ENCODE results near the gene TRRAP.

The TRRAP gene

DNA sequence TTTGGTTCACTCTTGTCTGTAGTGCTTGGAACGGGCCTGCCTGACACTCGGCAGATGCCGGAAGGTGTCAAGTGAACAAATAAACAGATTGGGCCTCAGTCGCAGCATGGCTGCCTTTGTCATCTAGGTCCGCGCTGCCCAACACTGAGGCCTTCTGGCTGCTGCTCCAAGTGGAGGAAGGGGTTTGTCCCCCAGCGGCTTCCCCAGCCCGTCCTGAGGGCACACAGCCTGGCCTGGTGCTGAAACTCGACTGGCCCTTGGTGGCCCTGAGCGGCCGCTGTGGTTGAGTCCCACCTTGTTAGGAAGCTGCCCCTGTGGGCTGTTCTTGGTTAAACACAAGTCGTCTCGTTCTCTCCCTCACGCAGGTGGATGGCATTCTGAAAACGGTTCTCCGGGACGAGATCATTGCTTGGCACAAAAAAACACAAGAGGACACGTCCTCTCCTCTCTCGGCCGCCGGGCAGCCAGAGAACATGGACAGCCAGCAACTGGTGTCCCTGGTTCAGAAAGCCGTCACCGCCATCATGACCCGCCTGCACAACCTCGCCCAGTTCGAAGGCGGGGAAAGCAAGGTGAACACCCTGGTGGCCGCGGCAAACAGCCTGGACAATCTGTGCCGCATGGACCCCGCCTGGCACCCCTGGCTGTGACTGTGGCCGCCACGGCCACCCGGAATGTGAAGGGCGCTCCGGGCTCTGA is 133.5 kb downstream of the TRRAP start:
- DNase-seq: no peak

DNA sequence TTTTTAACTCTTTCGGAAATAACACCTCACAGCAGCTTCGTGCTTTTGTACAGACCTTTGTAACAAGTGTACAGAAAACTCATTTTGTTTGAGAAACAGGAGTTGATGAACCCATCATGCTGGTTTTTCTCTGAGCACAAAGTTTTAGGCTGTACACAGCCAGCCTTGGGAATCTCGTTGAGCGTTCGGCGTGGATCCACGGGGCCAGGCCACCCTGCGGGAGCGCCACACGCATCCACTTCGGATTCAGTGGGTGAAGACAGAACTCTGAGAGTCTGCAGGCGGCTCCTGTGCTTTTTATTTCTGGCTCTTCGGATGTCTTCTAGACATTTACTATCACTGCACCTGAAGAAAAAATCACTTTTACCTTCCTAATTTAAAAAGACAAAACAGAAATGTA is 134.4 kb downstream of the TRRAP start:
- DNase-seq: no peak

DNA sequence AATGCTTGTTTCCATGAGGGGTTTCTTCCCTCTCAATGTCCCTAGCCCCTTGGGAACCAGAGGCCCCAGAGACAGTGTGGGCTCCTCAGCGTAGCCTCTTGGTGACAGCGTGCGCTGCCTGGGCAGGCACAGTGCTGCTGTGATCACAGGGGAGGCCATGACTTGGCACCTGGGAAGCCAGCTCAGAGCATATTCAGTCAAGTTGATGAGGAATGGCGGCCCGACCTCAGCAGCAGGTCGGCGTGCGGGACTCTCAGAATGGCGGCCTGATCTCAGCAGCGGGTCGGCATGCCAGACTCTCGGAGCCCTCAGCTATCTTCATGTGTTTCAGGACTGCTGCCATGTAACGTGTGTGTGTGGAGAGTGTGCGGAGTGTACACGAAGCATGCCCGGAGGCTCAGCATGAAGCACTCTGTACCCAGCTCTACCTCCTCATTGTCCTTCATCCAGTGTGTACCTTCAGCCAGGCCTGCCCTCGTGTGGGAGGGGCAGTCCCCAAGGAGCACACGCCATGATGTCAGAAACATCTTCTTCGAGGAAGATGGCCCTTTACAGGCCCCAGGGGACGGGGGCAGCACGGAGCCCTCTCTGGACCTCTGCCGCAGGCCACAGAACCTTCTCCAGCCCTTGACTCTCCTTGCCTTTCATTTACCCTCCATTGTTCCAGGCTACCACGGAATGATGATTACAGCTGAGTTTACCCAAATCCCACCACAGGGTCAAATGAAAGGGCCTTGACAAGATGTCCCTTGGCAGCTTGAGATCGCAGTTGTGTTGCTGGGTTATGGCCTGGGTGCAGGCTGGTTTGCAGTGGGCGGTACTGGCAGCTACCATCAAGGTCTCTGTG is 135.2 kb downstream of the TRRAP start:
- DNase-seq: no peak

DNA sequence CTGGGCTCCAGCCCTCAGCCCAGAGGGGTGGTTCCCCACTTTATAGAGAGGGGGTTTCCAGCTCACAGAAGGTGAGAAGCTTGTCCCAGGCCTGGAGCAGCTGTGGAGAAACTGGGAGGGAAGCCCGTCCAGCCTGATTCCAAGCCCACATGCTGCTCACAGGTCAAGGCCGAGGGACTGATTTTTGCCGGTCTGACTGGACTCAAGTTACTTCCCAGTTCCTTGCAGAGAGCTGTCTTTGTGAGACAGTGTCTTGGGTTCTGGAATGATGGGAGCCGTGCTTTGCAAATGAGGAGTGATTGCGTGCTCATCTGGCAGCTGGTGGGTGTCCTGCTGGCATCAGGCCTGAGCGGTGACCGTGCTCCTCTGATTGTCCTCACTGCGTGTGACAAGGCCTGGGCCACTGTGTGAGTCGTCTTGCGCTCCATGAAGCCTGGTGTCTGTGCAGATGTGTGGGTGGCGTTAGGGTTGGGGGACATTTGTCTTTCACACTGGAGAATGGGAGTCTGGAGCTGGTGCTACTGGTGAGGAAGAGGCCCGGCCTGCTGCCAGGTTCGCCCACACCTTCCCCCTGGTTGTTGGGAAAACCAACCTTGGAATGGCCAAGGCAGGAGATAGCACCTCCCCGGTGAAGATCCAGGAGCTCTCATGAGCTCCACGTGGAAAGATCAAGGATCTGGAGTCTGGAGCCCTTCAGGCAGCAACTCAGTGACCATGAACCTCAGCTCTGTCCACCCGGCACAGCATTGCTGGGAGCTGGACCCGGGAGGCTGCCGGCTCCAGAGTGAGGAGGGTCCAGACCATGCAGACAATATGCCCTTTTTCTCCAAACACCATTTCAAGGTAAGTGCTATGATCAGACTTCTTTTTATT is 136.0 kb downstream of the TRRAP start:
- no peak for DNase-seq

DNA sequence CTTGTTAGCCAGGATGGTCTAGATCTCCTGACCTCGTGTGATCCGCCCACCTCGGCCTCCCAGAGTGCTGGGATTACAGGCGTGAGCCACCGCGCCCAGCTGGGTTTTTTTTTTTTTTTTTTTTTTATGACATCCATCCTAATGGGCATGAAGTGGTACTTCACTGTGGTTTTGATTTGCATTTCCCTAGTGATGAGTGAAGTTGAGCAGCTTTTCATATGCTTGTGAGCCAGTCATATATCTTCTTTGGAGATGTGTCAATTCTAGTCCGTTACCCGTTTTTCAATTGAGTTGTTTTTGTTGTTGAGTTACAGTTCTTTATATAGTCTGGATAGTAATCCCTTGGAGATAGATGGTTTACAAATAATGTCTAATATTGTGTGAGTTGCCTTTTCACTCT is 137.9 kb downstream of the TRRAP start:
- no peak for DNase-seq

DNA sequence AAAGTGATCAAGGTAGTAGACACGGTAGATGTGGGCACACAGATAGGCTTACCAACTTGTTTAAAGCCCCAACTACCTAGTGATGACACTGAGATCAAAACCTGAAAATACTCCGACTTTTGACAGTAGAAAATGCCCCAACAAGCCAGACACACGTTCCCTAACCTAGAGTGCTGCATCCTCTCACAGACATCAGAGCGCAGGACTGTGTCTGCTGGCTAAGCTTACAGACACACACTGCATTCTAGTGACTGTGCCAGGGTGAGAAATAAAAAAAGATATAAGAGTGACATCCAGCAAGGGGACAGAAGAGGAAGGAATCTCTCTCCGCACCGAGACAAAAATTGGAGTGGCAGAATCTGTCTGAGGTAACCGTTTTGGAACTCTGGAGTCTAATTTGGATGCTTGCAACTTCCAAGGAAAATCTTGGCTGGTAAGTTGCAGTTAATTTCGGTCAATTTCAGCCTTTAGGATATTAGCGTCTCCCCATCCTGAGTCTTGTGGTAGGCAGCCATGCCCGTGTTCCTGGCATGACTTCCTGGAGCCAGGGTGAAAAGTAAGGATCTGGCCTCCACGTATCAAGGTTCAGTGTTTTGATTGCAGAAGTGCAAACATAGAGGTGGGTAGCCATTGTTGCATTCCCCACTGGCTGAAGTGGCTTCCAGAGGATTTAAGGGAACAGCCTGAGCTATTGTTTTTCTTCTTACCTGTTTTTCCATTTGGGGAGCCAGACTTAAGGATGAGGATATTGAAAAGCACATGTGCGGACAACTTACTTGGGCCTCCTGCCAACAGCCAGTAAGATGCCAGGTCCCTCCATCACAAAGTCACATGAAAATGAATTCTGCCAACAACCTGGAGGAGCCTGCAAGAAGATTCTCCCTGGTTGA is 141.4 kb downstream of the TRRAP start:
- DNase-seq: no peak

DNA sequence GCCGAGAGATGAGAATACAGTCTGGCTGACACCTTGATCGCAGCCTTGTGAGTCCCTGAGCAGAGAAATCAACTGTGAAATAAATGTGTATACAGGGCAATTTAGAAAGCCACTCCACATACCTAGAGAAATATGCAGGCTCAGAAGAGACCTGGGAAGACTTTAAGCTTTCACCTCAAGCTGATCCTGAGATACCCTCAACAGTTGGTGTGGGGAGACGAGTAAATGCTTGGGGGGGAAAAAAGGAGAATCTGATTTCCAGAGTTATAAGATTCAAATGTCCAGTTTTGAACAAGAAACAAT is 142.0 kb downstream of the TRRAP start:
- DNase-seq: no peak

DNA sequence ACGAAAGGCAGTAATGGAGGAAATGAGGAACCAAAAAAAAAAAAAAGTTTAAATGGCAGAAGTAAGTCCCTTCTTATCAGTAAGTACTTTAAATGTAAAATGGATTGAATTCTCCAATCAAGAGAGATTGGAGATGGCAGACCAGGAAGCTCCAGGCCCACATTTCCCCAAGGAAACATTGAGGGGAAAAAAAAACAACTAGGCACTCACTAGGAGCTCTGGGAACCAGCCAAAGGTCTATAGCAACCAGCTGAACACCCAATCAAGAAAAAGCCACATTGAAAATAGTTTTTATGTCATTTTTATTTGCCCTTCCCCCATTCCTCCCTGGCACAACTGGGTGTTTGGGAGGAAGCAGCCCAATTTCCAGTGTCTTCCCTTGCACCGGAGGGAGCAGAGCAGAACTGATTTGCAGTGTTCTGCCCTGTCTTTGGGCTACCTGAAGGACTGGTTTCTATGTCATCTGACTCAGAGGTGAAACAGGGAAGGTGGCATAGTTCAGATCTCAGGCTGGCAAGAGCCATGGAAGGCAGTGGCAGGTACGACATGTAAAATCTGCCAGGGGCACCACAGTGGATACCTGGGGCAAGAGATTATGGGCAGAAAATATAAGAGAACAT is 143.7 kb downstream of the TRRAP start:
- no peak for DNase-seq

DNA sequence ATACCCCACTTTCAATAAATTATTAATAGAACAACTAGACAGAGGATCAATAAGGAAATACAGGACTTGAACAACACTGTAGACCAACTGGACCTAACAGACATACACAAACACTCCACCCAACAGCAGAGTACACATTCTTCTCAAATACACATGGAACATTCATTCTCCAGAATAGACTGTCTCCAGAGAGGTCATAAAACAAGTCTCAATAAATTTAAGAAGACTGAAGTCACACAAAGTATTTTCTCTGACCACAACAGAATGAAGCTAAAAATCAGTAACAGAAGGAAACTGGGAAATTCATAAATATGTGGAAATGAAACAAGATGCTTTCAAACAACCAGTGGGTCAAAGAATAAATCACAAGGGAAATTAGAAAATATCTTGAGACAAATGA is 145.7 kb downstream of the TRRAP start:
- no peak for DNase-seq

DNA sequence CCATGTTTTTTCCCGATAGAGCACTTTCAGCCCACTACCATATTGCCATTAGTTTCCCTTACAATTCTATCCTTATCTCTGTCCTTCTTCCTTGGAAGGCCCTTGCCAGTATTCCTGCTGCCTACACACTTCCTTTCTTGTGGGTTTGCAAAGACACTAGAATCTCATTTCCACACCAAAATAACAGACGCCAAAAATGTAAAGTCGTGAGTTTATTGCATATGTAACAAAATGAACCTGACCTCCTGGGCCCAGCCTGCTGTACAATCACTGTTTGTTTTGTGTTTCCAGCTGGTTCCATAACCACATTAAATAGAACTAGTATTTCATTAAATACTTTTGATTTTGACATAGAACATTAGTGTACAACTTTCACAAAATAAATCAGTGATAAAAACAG is 148.9 kb downstream of the TRRAP start:
- DNase-seq: no peak

DNA sequence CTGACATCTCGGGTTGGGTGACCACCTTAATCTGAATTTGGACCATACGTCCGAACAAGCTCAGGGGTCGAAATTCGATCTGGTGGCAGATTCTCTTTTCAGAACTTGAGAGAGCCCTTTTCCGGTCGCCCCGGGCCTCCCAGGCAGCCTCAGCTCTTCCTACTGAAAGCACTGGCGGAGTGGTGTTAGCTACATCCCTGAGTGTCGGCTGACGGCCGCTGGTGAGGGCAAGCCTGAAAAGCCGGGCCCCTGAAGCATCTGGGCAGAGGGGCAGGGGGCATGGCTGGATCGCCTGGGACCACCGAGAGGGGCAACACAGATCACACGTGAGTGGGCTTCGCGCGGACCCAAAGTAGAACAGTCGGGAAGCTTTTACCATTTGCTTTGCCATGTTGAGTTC is 149.5 kb downstream of the TRRAP start:
- no peak for DNase-seq

DNA sequence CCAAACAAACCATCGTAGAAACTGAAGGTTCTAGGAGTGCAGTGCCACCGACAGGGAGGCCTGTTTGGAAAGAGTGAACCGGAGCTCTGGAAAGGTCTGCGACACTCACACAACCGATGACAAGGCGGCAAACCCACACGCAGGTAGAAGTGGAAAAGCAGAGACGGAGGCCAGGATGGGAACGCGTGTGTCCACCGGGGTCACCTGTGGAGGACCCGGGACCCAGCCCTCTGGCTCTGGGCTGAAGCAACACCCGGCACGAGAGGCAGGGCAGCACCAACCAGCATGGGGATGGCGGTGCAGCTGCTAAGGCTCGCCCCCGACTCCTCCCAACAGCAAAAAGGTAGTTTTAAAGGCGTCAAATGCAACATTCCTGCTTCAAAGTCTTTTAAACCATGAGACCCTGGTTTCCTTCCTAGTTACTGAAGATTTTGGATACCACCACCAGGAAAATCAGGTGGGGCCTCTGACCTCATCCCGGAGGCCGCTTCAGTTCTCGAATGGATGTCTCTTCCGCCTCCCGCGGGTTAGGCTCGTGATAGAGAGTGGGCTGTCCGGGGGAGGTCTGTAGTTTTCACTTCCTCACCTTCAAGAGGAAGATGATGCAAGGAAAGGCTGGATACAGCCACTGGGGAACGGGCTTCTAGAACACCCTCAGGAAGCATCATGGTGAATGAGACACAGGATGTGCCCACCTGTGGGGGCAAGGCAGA is 150.1 kb downstream of the TRRAP start:
- no peak for DNase-seq

DNA sequence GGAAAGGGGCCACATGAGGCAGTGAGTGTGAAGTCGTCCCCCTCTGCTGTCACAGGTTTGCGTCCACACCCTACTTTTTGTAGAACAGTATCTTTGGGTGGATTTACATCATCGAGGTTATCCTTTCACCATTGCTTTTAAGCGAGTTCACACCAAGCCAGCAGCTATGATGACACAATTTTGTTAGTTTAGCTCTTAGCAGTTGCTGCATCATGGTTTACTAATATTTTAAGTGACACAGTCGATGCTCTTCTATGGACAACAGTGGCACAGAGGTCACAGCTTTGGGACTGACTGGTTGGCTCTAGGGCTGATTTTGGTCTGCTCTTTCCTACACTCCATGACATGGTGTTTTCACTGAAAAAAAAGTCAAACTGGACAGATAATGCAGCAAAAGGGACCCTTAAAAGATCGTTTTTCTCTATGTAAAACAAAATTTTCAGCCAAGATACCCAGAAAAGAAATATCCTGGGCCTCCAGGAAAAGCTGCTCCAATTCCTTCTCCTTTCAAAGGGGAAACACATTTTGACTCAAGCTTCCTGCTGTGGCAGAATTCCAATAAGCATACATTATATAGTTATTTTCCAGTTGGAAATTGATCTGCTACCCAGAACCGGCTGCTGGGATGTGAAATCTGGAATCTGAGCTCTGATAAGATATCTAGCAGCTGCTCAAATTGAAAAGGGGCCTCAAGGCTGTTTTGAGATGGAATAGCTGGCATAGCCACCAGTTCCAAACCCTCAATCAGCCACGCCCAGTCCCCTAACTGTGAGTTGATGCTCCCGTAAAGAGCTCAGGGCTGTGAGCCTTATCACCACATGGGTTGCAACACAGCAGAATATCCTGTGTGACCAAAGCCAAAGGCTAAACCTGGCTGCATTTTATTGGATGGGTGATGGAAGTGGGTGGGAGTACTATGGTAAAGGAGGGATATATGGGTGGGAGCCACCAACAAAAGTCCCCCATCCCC is 151.4 kb downstream of the TRRAP start:
- no peak for DNase-seq

DNA sequence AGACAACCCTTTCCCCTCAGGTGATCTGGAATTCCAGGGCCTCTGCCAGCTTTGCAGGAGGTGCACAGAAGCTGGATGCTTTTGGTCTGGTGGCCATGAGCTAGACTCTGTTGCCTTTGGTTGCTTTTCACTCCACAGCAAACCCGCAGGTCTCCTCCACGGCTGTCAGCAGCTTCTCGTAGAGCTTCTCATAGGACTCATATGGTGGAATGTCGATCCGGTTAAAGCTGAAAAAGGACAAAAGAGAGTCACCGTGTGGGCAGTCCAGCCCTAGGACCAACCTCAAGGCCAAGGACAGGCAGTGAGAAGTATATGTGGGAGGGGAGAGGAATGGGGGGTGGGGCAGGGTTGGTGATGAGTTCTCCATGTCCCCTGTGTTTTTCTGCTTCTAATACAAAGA is 152.1 kb downstream of the TRRAP start:
- DNase-seq: no peak

DNA sequence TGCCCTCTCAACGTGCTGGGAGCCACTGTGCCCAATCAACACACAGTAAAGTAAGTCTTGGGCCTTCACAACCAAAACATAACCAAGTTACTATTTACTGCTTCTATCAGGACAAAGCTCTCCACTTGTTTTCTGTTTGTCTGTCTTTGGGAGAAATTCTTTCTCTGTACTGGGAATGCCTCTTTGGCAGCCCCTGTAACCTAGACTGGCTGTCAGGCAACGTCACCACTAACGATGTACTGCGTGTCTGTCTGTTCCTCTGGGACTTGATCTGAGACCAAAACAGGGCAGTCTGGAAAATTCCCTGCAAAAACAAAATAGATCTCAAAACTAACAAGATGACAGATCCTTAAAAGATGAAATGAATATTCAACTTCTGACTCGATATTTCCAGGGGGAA is 152.6 kb downstream of the TRRAP start:
- no peak for DNase-seq

DNA sequence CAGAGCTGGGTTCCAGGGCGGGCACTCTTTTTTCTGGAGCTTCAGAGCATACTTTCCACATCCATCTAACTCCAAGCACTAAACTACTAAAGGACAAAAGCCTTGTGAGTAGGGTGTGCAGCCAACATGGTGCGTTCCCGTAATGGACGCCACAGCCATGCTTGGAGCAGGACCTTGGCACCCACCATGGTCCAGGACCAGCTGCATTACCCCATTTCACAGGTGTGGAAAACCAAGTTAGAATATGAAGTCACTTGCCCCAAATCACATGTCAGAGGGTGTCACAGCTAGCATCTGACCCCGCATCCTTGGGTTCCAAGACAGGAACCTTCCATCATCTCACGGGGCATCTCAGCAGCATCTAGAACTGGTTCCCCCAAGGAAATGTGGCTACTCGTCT is 153.2 kb downstream of the TRRAP start:
- DNase-seq: no peak

DNA sequence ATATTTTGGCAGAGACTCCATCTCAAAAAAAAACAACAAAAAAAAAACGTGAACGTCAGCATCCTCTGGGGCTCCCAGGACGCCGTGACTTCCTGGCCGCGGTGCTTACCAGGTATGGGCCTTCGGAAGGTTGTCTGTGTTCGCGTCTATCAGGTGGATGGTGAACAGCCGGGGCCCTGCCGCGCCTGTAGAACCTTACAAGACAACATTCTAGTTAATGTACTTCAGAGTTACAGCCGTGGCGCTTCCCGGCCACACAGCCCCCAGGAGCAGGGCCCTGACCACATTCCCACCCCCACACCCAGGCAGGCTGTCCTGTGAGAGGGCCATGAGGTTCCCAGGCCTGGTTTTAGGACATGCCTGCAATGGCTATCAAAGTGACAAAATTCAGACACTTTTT is 154.6 kb downstream of the TRRAP start:
- no peak for DNase-seq

DNA sequence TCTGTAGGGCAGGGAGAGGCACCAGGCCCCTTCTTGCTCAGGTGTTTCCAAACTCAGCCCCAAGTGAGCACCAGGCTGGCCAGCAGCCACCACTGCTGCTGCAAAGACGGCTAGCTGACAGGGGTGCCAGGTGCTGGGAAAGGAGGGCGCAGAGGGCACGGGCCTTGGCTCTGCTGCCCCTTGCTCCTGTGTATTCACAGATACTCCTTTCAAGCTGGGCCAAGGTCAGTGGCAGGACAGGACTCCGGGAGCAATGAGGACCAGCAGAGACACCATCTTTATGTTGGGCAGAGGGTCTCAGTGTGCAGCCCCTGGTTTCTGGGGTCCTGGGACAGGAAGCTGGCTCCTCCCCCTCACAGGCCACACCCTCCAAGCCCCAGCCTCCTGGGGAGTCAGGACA is 155.4 kb downstream of the TRRAP start:
- DNase-seq: no peak

DNA sequence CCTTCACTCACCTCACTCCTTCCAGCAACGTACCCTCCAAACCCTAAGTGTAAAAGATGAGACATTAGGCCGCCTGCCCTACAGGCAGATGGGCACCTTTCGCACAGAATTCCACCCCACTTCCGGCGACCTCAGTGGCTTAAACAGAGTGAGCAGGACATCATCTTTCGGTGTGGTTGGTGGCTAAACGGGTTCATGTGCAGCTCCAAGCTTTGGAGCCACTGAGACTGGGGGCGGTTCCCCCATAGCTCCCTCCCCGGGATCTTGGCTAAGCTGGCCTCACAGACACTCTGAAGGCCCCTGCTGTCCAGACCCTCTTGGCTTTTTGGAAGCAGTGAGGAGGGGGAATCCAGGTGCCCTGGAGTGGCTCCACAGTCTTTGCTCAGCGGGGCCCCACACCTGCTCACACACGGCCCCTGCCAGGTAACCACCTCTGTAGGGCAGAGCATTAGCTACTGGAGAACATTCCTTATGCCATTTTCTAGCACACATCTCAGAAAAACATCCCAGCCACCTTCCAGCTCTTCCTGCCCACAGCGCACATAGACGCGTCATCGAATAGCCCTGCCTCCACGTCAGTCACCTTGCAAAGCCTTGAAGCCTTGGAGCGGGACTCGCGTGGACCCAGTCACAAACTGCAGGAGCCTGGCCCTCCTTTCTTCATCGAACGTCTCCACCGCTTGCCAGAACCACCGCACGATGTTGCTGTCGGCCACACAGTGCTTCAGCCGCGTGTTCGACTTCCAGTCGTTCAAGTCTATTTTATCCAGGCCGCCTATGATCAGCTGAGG is 156.8 kb downstream of the TRRAP start:
- DNase-seq: no peak
